GM20431 (cell line): ENCODE measurements around the gene TSSC4.

Experiments
- in situ Hi-C: fragments of 300-500 bp; cut with MseI, MboI; formaldehyde crosslinking; loops from one replicate; pipeline ENCODE4 v1.15.0; 2020; ENCODE audit warnings: low sequenced_read_pairs; ENCODE audit not compliant: unreplicated experiment

TSSC4 gene

GRCh38 chr11:2442589-2442988 is 42.0 kb downstream of the TSSC4 start:
- in situ Hi-C loops: no loop called here

GRCh38 chr11:2443406-2443805 is 42.9 kb downstream of the TSSC4 start:
- in situ Hi-C loops: no loop called here

GRCh38 chr11:2443881-2444820 is 43.6 kb downstream of the TSSC4 start, which contains the start of gene TRPM5:
TRPM5 (minus strand) TSS chr11:2444514; CDS start chr11:2423036, 21,478 bp downstream.
- in situ Hi-C loops: no loop called here

GRCh38 chr11:2444821-2445745 is 44.5 kb downstream of the TSSC4 start, which contains the start of gene KCNQ1:
KCNQ1 (plus strand) TSS chr11:2445008; CDS start chr11:2445099, 91 bp downstream.
- in situ Hi-C loops: no loop called here

- in situ Hi-C loops: no loop called here
Observed at GRCh38 chr11:2445746-2446551, 45.4 kb downstream of the TSSC4 start.

- in situ Hi-C loops: no loop called here
Observed at GRCh38 chr11:2446590-2447252, 46.2 kb downstream of the TSSC4 start.

- in situ Hi-C loops: no loop called here
Observed at GRCh38 chr11:2447253-2447950, 46.9 kb downstream of the TSSC4 start.

- in situ Hi-C loops: no loop called here
Observed at GRCh38 chr11:2447951-2448650, 47.6 kb downstream of the TSSC4 start.

- in situ Hi-C loops: no loop called here
Observed at GRCh38 chr11:2448661-2449547, 48.4 kb downstream of the TSSC4 start.

- in situ Hi-C loops: no loop called here
Observed at GRCh38 chr11:2449548-2450320, 49.2 kb downstream of the TSSC4 start.

- in situ Hi-C loops: no loop called here
Observed at GRCh38 chr11:2450321-2451041, 49.9 kb downstream of the TSSC4 start.

- in situ Hi-C loops: no loop called here
Observed at GRCh38 chr11:2451336-2451735, 50.8 kb downstream of the TSSC4 start.

- in situ Hi-C loops: no loop called here
Observed at GRCh38 chr11:2451916-2452315, 51.4 kb downstream of the TSSC4 start.

- in situ Hi-C loops: no loop called here
Observed at GRCh38 chr11:2452321-2453012, 51.9 kb downstream of the TSSC4 start.

- in situ Hi-C loops: no loop called here
Observed at GRCh38 chr11:2453436-2453835, 52.9 kb downstream of the TSSC4 start.
